ENCODE data around the gene EXOC2. TPM values are rescaled to one million over a fixed set of nuclear protein-coding genes. Genes with fewer than 3 reads are reported as not detected.

Gene EXOC2
- total and polyA plus RNA-seq, 10 of the 15 experiments (the other 5 are each of a cell fraction or from before 2014, with no cell fraction given): 8.7 to 32.8 (median 20.7) TPM

- intact Hi-C loops (cut with micrococcal nuclease; ENCODE audit: unreplicated experiment): no loop called here
- TF ChIP-seq BRCA1 (IDR thresholded peaks at IDR 0.05; ENCODE audit: low read depth, low read length) (no peak), CEBPB (IDR thresholded peaks at IDR 0.05; ENCODE audit: borderline replicate concordance in 1 of 2, low read depth in 2 of 2, low read length in 2 of 2) (no peak), YBX1 (IDR thresholded peaks at IDR 0.05) (no peak), CUX1 (IDR thresholded peaks at IDR 0.05; ENCODE audit: insufficient replicate concordance, low read depth, low read length) (no peak), EED (IDR thresholded peaks at IDR 0.05; ENCODE audit: low read depth) (no peak), BMI1 (IDR thresholded peaks at IDR 0.05; ENCODE audit: borderline replicate concordance) (no peak), ZBTB33 (IDR thresholded peaks at IDR 0.05) (no peak), SMAD1 (IDR thresholded peaks at IDR 0.05; ENCODE audit: low read depth, partially characterized antibody) (no peak)
- TF ChIP-seq, protein P1, sequence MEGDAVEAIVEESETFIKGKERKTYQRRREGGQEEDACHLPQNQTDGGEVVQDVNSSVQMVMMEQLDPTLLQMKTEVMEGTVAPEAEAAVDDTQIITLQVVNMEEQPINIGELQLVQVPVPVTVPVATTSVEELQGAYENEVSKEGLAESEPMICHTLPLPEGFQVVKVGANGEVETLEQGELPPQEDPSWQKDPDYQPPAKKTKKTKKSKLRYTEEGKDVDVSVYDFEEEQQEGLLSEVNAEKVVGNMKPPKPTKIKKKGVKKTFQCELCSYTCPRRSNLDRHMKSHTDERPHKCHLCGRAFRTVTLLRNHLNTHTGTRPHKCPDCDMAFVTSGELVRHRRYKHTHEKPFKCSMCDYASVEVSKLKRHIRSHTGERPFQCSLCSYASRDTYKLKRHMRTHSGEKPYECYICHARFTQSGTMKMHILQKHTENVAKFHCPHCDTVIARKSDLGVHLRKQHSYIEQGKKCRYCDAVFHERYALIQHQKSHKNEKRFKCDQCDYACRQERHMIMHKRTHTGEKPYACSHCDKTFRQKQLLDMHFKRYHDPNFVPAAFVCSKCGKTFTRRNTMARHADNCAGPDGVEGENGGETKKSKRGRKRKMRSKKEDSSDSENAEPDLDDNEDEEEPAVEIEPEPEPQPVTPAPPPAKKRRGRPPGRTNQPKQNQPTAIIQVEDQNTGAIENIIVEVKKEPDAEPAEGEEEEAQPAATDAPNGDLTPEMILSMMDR (IDR thresholded peaks at IDR 0.05 in 2 of 3, conservative IDR thresholded peaks at IDR 0.05 in 1 of 3; ENCODE audit: control insufficient read depth in 2 of 3, extremely low read depth in 1 of 3, insufficient read depth in 1 of 3, low read depth in 3 of 3, low read length in 3 of 3): no peak
- ATAC-seq (no peak), DNase-seq (ENCODE audit: low read depth, low spot score) (no peak), FAIRE-seq (no peak)
- Histone ChIP-seq H3K9me3 (replicated peaks; ENCODE audit: control insufficient read depth, insufficient read depth, low read length) (no peaks in the 10 kb centered on the region), H2AFZ (ENCODE audit: control insufficient read depth, low read depth, low read length) (no peak overlapping the region), H3K4me3 (no peak overlapping the region), H3K4me1 (ENCODE audit: control insufficient read depth, insufficient read depth, low read length) (peaks cover 3% of the 10 kb centered on the region; the same call in 1 of the 2 replicates), H3K9ac (ENCODE audit: control insufficient read depth, insufficient read depth, low read length) (no peak overlapping the region), H3K36me3 (ENCODE audit: control insufficient read depth in 2 of 2, insufficient read depth in 2 of 2, low read length in 1 of 2) (no peaks in the 10 kb centered on the region), H3K27me3 (replicated peaks in 1 of 2; ENCODE audit: control insufficient read depth in 2 of 2, insufficient read depth in 2 of 2, low read length in 1 of 2) (no peaks in the 10 kb centered on the region), H3K79me2 (ENCODE audit: control insufficient read depth, insufficient read depth, low read length) (no peaks in the 10 kb centered on the region; the same call in 1 of the 2 replicates), H3K27ac (ENCODE audit: control insufficient read depth, insufficient read depth) (no peak overlapping the region), H4K20me1 (ENCODE audit: control insufficient read depth, insufficient read depth) (no peaks in the 10 kb centered on the region), H3K4me2 (ENCODE audit: control insufficient read depth, insufficient read depth) (no peak overlapping the region)
- in situ Hi-C loops (cut with MboI): no loop called here
- ChIA-PET CTCF (interaction anchor here (0.9 to 1.2 kb wide), 2 partner anchors 11 to 16 kb away, joined by 4 read pairs; no protein-coding TSS in a partner anchor), RAD21 (ENCODE audit: unreplicated experiment) (no interaction called here), SMC1A (ENCODE audit: uncharacterized antibody, unreplicated experiment) (interaction anchor here (0.9 to 1.0 kb wide), 2 partner anchors 16 to 23 kb away, joined by 4 read pairs; no protein-coding TSS in a partner anchor), POLR2A (no interaction called here)
- BruUV-seq (replicated peaks): no TSS peak
- 71% methylated on average over 6 of the region's 6 CpGs for WGBS (ENCODE audit: insufficient coverage, insufficient replicate concordance, low lambda C conversion rate, missing lambda C conversion rate)
Observed at GRCh38 chr6:706146-706545, 13.2 kb upstream of the EXOC2 start.
